PFSK-1 (cell line): ENCODE measurements around the gene TPCN1.

ENCODE experiments used
- FOXP2 ChIP-seq: optimal IDR thresholded peaks from 2 replicates; pipeline ENCODE3; 2011; ENCODE audit warnings: borderline replicate concordance, control low read depth, inconsistent platforms; ENCODE audit not compliant: insufficient read depth; ENCODE audit errors: extremely low read length, extremely low read depth
- POLR2AphosphoS5 ChIP-seq: IDR thresholded peaks from 2 replicates; pipeline ENCODE4 v1.6.1; 2012; ENCODE audit warnings: low read depth, mild to moderate bottlenecking, control low read depth, low read length, moderate library complexity
- REST ChIP-seq, 2 experiments: IDR thresholded peaks; 2 replicates each; pipeline versions ENCODE4 v1.6.1 to v1.8.0; 2011 to 2012; ENCODE audit warnings: low read depth in 2 of 2, low read length in 2 of 2, control low read depth in 1 of 2, inconsistent platforms in 1 of 2, mild to moderate bottlenecking in 1 of 2, moderate library complexity in 1 of 2; ENCODE audit not compliant: insufficient read depth in 1 of 2
- SIN3A ChIP-seq: IDR thresholded peaks from 2 replicates; pipeline ENCODE4 v1.6.1; 2012; ENCODE audit warnings: mild to moderate bottlenecking, low read length, moderate library complexity, borderline replicate concordance; ENCODE audit not compliant: insufficient read depth
- TAF1 ChIP-seq: IDR thresholded peaks from 2 replicates; pipeline ENCODE4 v1.6.1; 2012; ENCODE audit warnings: low read length, control low read depth, borderline replicate concordance; ENCODE audit not compliant: insufficient read depth

The TPCN1 gene

GRCh38 chr12:113186666-113187325 is 34.5 kb upstream of the TPCN1 start:
- TF ChIP-seq TAF1 (no peak), SIN3A (no peak), REST (IDR thresholded peaks at IDR 0.05; ENCODE audit: insufficient read depth in 1 of 2, low read depth in 2 of 2, low read length in 2 of 2) (no peak), FOXP2 (no peak), POLR2AphosphoS5 (no peak)

GRCh38 chr12:113189361-113189760 is 31.9 kb upstream of the TPCN1 start:
- TF ChIP-seq REST (IDR thresholded peaks at IDR 0.05; ENCODE audit: insufficient read depth in 1 of 2, low read depth in 2 of 2, low read length in 2 of 2), result no peak
- no peak for TF ChIP-seq POLR2AphosphoS5
- TF ChIP-seq TAF1, result no peak
- no peak for TF ChIP-seq FOXP2
- no peak for TF ChIP-seq SIN3A

GRCh38 chr12:113190761-113191160 is 30.5 kb upstream of the TPCN1 start:
- TF ChIP-seq REST (IDR thresholded peaks at IDR 0.05; ENCODE audit: insufficient read depth in 1 of 2, low read depth in 2 of 2, low read length in 2 of 2), result no peak
- TF ChIP-seq POLR2AphosphoS5, result no peak
- no peak for TF ChIP-seq SIN3A
- no peak for TF ChIP-seq TAF1

- no peak for TF ChIP-seq REST (IDR thresholded peaks at IDR 0.05; ENCODE audit: insufficient read depth in 1 of 2, low read depth in 2 of 2, low read length in 2 of 2)
Observed at GRCh38 chr12:113191227-113191626, 30.0 kb upstream of the TPCN1 start.

GRCh38 chr12:113194971-113195391 is 26.3 kb upstream of the TPCN1 start:
- TF ChIP-seq POLR2AphosphoS5, result no peak
- no peak for TF ChIP-seq REST (IDR thresholded peaks at IDR 0.05; ENCODE audit: insufficient read depth in 1 of 2, low read depth in 2 of 2, low read length in 2 of 2)
- TF ChIP-seq SIN3A, result no peak
- no peak for TF ChIP-seq FOXP2
- TF ChIP-seq TAF1, result no peak
